Nephron progenitor cell (in vitro differentiated cells): Measurements from ENCODE around the gene ABI3BP.

Source experiments
- DNase-seq: peaks from one replicate; pipeline ENCODE4 v3.0.0; 2021
- H3K27ac Mint-ChIP-seq: 2 replicates; pipeline ENCODE4 v1.8.0; 2021; ENCODE audit warnings: mild to moderate bottlenecking, moderate library complexity, mixed read lengths
- H3K27me3 Mint-ChIP-seq: 2 replicates; pipeline ENCODE4 v1.8.0; 2021; ENCODE audit warnings: mild to moderate bottlenecking, low read depth, mixed read lengths; ENCODE audit not compliant: poor library complexity
- H3K36me3 Mint-ChIP-seq: 2 replicates; pipeline ENCODE4 v1.8.0; 2021; ENCODE audit warnings: low read depth, mixed read lengths
- H3K4me1 Mint-ChIP-seq: 2 replicates; pipeline ENCODE4 v1.8.0; 2021; ENCODE audit warnings: mixed read lengths
- H3K4me3 Mint-ChIP-seq: 2 replicates; pipeline ENCODE4 v1.8.0; 2021; ENCODE audit warnings: mild to moderate bottlenecking, moderate library complexity, mixed read lengths
- H3K9me3 Mint-ChIP-seq: 2 replicates; pipeline ENCODE4 v1.8.0; 2021; ENCODE audit warnings: mild to moderate bottlenecking, moderate library complexity, mixed read lengths
- CTCF ChIP-seq: fragments of 200-600 bp; sonication (generic); IDR thresholded peaks from 2 replicates; pipeline ENCODE4 v1.5.0; 2021; ENCODE audit warnings: antibody characterized with exemption

Gene ABI3BP

GRCh38 chr3:100813828-100814227, 179.4 kb downstream of the ABI3BP start:
- peaks cover 16% of the 10 kb centered on the region for H3K27me3 Mint-ChIP-seq
- no peaks in the 10 kb centered on the region for H3K9me3 Mint-ChIP-seq
- H3K36me3 Mint-ChIP-seq = no peaks in the 10 kb centered on the region
- no peaks in the 10 kb centered on the region for H3K4me1 Mint-ChIP-seq
- DNase-seq = no peak
- no peak for TF ChIP-seq CTCF
- H3K27ac Mint-ChIP-seq = no peak overlapping the region
- H3K4me3 Mint-ChIP-seq = no peak overlapping the region

GRCh38 chr3:100811779-100812507, 181.3 kb downstream of the ABI3BP start:
- H3K4me1 Mint-ChIP-seq = no peaks in the 10 kb centered on the region
- no peaks in the 10 kb centered on the region for H3K36me3 Mint-ChIP-seq
- H3K9me3 Mint-ChIP-seq = no peaks in the 10 kb centered on the region
- no peak for TF ChIP-seq CTCF
- DNase-seq = no peak
- no peak overlapping the region for H3K27ac Mint-ChIP-seq
- H3K27me3 Mint-ChIP-seq = peaks cover 12% of the 10 kb centered on the region
- H3K4me3 Mint-ChIP-seq = no peak overlapping the region

GRCh38 chr3:100810671-100811070, 182.6 kb downstream of the ABI3BP start:
- TF ChIP-seq CTCF = no peak
- Mint-ChIP-seq H3K4me1 (no peaks in the 10 kb centered on the region), H3K36me3 (no peaks in the 10 kb centered on the region), H3K9me3 (no peaks in the 10 kb centered on the region), H3K27ac (no peak overlapping the region), H3K4me3 (no peak overlapping the region), H3K27me3 (peaks cover 12% of the 10 kb centered on the region)
- no peak for DNase-seq

- no peaks in the 10 kb centered on the region for H3K27me3 Mint-ChIP-seq
- no peaks in the 10 kb centered on the region for H3K4me1 Mint-ChIP-seq
- no peak for DNase-seq
- no peaks in the 10 kb centered on the region for H3K36me3 Mint-ChIP-seq
- no peak for TF ChIP-seq CTCF
- no peak overlapping the region for H3K4me3 Mint-ChIP-seq
- H3K9me3 Mint-ChIP-seq = no peaks in the 10 kb centered on the region
- no peak overlapping the region for H3K27ac Mint-ChIP-seq
Observed at GRCh38 chr3:100804631-100805030, 188.6 kb downstream of the ABI3BP start.

GRCh38 chr3:100803711-100804110, 189.5 kb downstream of the ABI3BP start:
- Mint-ChIP-seq H3K36me3 (no peaks in the 10 kb centered on the region), H3K4me3 (no peak overlapping the region), H3K4me1 (no peaks in the 10 kb centered on the region), H3K27me3 (no peaks in the 10 kb centered on the region), H3K9me3 (no peaks in the 10 kb centered on the region), H3K27ac (no peak overlapping the region)
- TF ChIP-seq CTCF = no peak
- DNase-seq = no peak

GRCh38 chr3:100802126-100802525, 191.1 kb downstream of the ABI3BP start:
- H3K4me1 Mint-ChIP-seq = no peaks in the 10 kb centered on the region
- TF ChIP-seq CTCF = no peak
- H3K27ac Mint-ChIP-seq = no peak overlapping the region
- H3K36me3 Mint-ChIP-seq = no peaks in the 10 kb centered on the region
- H3K4me3 Mint-ChIP-seq = no peak overlapping the region
- no peak for DNase-seq
- no peaks in the 10 kb centered on the region for H3K27me3 Mint-ChIP-seq
- H3K9me3 Mint-ChIP-seq = no peaks in the 10 kb centered on the region
